22Rv1 (cell line): ENCODE results near the gene NGFR.

Source experiments
- H3K27ac ChIP-seq: fragments of 450-650 bp; 2 replicates; pipeline ENCODE4 v1.5.1; 2017
- ZFX ChIP-seq: fragments of 450-650 bp; IDR thresholded peaks from 2 replicates; pipeline ENCODE4 v1.6.1; 2017; ENCODE audit warnings: antibody characterized with exemption, borderline replicate concordance
- TF ChIP-seq, protein P1 (sequence below): fragments of 450-650 bp; IDR thresholded peaks from 2 replicates; pipeline ENCODE4 v1.5.1; 2017; ENCODE audit warnings: mild to moderate bottlenecking

The NGFR gene

DNA sequence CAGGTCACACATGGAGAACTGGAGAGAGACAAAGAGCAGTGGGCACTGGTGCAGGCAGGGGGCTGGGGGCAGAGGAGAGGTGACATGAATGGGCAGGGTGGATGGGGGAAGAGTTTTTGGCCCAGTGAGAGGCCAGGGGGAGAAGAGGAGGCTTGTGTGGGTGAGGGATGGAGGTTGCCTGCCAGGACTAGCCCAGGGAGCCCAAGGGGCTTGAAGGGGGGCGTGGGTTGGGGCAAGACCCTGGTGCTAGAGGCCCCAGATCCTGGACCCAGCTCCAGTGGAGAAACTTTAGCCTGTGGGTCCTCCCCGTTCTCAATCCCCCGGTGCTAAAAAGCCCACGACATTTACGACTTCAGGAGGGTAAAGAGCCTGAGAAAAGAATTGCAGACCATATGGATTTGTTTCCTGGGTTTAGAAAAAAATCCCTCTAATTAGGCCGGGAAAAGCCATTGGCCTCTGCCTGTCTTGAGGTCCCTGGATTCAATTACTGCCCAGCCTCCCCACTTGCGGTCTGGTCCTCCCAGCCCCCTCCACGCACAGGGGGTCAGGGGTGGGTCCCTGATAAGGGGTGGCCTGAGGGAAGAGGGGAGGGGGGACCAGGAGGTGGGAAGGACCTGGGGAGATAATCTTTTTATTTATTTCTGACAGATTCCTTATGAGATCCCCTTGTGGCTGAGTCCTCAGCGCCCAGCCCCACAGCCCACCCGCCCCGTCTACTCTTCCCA, 33.0 kb downstream of the NGFR start:
- TF ChIP-seq, protein P1, sequence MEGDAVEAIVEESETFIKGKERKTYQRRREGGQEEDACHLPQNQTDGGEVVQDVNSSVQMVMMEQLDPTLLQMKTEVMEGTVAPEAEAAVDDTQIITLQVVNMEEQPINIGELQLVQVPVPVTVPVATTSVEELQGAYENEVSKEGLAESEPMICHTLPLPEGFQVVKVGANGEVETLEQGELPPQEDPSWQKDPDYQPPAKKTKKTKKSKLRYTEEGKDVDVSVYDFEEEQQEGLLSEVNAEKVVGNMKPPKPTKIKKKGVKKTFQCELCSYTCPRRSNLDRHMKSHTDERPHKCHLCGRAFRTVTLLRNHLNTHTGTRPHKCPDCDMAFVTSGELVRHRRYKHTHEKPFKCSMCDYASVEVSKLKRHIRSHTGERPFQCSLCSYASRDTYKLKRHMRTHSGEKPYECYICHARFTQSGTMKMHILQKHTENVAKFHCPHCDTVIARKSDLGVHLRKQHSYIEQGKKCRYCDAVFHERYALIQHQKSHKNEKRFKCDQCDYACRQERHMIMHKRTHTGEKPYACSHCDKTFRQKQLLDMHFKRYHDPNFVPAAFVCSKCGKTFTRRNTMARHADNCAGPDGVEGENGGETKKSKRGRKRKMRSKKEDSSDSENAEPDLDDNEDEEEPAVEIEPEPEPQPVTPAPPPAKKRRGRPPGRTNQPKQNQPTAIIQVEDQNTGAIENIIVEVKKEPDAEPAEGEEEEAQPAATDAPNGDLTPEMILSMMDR = no peak
- no peak for TF ChIP-seq ZFX
- no peak overlapping the region for H3K27ac ChIP-seq

DNA sequence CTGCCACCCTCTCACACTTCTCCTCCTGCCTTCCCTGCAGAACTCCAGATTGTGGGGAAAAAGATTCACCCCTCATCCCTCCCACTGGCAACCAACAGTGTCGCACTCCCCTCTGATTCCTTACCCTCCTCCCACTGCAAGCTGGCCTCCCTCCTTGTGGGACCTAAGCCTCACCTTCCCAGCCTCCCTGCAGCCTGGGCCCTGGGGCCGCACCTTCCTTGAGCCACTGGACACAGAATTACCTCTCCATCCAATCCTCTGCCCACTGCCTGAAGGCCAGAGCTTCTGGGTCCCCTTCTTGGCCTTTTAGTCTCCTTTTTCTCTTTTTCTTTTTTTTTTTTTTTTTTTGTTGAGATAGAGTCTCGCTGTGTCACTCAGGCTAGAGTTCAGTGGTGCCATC, 33.9 kb downstream of the NGFR start:
- H3K27ac ChIP-seq = no peak overlapping the region
- TF ChIP-seq, protein P1 = no peak
- no peak for TF ChIP-seq ZFX

DNA sequence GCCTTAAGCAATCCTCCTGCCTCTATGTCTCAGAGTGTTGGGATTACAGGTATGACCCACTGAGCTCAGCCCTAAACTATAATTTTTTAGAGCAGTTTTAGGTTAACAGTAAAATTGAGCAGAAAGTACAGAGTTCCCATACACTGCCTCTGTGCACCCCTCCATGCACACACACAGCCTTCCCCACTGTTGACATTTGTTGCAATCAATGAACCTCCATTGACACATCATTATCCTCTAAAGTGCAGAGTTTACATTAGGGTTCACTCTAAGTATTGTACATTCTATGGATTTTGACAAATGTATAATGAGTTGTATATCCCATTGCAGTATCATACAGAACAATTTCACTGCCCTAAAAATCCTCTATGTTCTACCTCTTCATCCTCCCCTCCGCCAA, 35.0 kb downstream of the NGFR start:
- no peak overlapping the region for H3K27ac ChIP-seq
- TF ChIP-seq ZFX = no peak

DNA sequence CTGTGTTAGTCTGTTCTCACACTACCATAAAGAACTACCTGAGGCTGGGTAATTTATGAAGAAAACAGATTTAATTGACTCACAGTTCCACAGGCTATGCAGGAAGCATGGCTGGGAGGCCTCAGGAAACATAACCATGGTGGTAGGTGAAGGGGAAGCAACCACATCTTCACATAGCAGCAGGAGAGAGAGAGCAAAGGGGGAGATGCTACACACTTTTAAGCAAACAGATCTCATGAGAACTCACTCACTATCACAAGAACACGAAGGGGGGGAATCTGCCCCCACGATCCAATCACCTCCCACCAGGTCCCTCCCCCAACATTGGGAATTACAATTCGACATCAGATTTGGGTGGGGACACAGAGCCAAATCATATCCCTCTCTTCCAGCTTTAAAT, 48.8 kb downstream of the NGFR start:
- no peak for TF ChIP-seq ZFX
- TF ChIP-seq, protein P1 = no peak
- no peak overlapping the region for H3K27ac ChIP-seq

DNA sequence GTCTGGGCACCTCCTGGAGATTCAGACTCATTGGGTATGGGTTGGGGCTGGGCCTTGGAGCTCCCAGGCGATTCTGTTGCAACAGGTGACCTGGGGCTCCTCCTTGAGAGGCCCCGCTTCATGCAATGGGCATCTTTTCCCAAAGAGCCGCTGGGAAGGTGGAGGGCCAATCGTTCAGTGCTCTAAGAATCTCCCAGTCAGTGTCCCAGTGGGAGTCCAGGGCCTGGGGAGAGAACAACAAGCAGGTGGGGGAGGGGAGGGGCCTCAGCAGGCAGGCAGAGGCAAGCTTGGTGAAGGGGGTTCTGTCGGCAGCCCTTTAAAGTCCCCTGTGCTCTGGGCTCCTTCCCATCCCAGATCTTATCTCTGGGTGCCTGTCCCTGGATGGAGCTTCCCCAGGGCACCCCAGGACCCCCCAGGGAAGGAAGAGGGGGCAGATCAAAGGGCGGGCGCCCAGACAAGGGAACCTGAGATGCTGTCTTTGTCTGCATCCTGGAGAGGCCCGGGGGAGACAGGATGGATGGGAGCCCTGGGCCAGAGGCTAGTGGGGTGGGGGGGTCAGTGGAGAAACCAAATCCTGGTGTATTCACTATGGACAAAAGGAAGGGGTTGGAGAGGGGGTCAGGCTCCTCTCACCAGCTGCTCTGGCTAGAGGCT, 50.0 kb downstream of the NGFR start:
- no peak for TF ChIP-seq ZFX
- TF ChIP-seq, protein P1 = no peak
- H3K27ac ChIP-seq = no peak overlapping the region

DNA sequence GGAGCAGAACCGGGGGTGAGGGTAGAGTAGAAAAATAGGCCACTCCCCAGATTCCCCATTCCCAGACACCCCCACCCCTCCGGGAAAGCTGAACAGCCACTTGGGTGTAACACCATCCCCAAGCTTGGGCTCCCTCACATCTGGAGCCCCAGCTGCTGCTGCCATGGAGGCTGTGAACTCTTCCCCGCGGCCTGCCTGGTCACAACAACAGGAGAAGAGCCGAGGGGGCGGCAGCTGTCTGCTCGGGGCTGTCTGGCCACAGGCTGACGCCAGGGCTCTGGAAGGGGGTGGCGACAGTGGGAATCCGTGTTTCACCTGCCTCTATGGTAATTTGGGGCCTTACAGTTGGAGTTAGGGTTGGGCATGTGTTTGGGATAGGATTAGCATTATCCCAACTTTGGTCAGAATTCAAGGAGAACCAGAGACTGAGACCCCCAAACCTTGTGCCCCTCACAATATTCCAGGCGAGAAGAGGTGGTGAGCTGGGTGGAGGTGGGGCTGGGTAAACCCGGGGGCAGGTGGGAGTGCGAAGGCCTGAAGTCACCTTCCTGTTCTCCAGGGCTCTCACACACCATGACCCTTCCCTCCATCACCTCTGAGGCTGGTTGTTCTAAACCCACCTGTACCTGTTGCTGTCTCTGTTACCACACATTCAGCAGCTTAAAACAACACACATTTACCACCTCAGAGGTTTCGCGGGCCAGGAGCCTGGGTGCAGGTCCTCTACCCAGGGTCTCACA, 50.9 kb downstream of the NGFR start:
- TF ChIP-seq, protein P1 = no peak
- TF ChIP-seq ZFX = no peak
- no peak overlapping the region for H3K27ac ChIP-seq

DNA sequence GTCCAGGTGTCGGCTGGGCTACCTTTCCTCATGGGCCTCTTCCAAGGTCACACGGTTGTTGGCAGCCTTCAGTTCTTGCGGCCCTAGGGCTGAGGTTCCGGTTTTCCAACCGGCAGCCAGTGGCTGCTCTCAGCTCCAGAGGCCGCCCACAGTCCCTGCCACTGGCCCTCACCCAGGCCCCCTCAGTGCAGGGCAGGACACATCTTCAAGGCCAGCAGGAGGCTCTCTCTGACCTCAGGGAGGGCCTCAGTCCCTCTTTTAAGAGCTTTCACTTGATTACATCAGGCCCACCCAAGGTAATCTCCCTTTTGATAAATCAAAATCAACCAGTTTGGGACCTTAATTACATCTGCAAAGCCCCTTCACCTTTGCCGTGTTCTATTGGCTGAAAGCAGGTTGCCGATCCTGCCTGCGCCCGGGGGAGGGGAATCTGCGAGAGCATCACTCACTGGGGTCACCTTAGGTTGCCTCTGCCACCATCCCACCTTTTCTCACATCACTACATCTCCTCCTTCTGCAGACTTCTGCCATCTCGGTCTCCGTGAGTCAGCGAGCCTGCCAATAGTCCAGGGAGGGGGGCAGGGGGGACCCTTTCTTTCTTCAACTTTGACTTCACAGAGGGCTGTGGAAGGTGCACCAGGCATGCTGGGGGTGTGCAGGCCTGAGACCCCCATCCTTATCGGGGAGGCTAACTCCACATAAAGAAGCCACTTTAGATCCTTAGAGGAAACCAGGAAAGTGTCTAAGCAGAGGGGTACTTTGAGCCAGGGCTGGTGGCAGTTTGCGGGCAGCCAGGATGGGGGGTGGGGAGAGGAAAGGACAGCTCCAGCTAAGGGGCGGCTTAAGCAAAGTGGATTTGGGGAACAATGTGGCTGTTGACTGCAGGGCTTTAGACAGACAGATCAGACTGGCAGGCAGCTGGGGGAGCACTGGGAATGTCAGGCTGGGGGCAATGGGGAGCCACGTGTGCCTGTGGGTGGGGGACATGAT, 51.7 kb downstream of the NGFR start:
- TF ChIP-seq, protein P1 = no peak
- TF ChIP-seq ZFX = no peak
- no peak overlapping the region for H3K27ac ChIP-seq
